ENCODE data around the gene ARF1.

DNA sequence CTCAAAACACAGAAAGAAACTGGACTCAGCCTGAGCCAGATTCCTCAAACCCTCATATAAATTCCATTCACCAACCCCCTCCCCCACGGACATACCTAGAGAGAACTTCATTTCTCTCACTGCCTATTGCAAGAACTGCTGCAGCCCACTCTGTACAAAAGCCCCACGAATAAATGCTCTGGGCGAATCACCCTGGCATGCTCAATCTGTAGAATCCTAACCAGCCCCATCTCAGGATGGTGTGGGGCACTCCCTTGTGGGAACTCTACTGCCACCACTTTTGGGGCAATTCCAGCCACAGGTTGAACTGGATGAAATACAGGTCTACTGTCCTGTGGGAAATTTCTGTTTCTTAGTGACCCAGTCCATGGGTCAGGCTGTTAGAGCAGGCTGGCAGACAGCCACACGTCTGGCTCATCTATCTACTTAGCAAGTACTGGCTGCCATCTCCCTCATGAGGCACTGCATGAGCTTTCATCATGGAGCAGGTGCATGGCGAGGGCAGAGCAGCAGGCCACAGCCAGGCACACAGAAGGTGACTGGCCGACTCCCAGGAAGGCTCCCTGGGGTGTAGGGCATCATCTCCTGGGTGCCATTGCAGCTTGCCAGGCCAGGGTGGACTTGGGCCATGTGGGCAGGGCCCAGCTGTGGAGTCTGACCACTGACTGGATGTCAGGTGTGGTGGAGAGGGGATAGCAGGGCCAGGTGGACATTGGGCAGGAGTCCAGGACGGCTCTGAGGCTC is 22.2 kb downstream of the ARF1 start:
- no peak for TF ChIP-seq EZH2 (IDR thresholded peaks at IDR 0.05; ENCODE audit: low read depth)
- TF ChIP-seq, protein P1, sequence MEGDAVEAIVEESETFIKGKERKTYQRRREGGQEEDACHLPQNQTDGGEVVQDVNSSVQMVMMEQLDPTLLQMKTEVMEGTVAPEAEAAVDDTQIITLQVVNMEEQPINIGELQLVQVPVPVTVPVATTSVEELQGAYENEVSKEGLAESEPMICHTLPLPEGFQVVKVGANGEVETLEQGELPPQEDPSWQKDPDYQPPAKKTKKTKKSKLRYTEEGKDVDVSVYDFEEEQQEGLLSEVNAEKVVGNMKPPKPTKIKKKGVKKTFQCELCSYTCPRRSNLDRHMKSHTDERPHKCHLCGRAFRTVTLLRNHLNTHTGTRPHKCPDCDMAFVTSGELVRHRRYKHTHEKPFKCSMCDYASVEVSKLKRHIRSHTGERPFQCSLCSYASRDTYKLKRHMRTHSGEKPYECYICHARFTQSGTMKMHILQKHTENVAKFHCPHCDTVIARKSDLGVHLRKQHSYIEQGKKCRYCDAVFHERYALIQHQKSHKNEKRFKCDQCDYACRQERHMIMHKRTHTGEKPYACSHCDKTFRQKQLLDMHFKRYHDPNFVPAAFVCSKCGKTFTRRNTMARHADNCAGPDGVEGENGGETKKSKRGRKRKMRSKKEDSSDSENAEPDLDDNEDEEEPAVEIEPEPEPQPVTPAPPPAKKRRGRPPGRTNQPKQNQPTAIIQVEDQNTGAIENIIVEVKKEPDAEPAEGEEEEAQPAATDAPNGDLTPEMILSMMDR (conservative IDR thresholded peaks at IDR 0.05): no peak

Data from PC-9 (cell line).